Neural cell (in vitro differentiated cells): ENCODE results near the gene DNAJC28. TPM values are rescaled to one million over a fixed set of nuclear protein-coding genes. Genes with fewer than 3 reads are reported as not detected.

Experiments used
- H2AFZ ChIP-seq: fragments of 200-600, 300-800 bp; sonication (generic), shearing (Covaris generic); 2 replicates; pipeline ENCODE4 v1.6.0; 2014; ENCODE audit warnings: low read depth, mild to moderate bottlenecking, antibody characterized with exemption, low read length, moderate library complexity
- H3F3A ChIP-seq: fragments of 200-600 bp; shearing (Covaris generic); 2 replicates; pipeline ENCODE4 v1.6.1; 2016; ENCODE audit warnings: mild to moderate bottlenecking, moderate library complexity, mixed read lengths, antibody characterized with exemption, low read length; ENCODE audit not compliant: insufficient read depth, poor library complexity, severe bottlenecking
- H3K27ac ChIP-seq: fragments of 200-600, 300-800 bp; sonication (generic), shearing (Covaris generic); 2 replicates; pipeline ENCODE4 v1.5.1; 2014; ENCODE audit warnings: mild to moderate bottlenecking, low read length, moderate library complexity
- H3K27me3 ChIP-seq: fragments of 300-800, 200-600 bp; sonication (generic), shearing (Covaris generic); 2 replicates; pipeline ENCODE4 v1.6.0; 2014; ENCODE audit warnings: mild to moderate bottlenecking, low read depth, low read length, moderate library complexity; ENCODE audit not compliant: insufficient read depth
- H3K36me3 ChIP-seq: fragments of 300-800, 200-600 bp; sonication (generic), shearing (Covaris generic); 2 replicates; pipeline ENCODE4 v1.5.1; 2014; ENCODE audit warnings: mild to moderate bottlenecking, antibody characterized with exemption, low read length, moderate library complexity; ENCODE audit not compliant: insufficient read depth
- H3K4me2 ChIP-seq: fragments of 300-800, 200-600 bp; sonication (generic), shearing (Covaris generic); 2 replicates; pipeline ENCODE4 v1.6.0; 2014; ENCODE audit warnings: mild to moderate bottlenecking, low read length
- H3K4me3 ChIP-seq: fragments of 300-800, 200-600 bp; sonication (generic), shearing (Covaris generic); 2 replicates; pipeline ENCODE4 v1.5.1; 2014; ENCODE audit warnings: mild to moderate bottlenecking, low read length, moderate library complexity
- H3K79me2 ChIP-seq: fragments of 200-600 bp; shearing (Covaris generic); replicated peaks from 2 replicates; pipeline ENCODE4 v1.6.0; 2014; ENCODE audit warnings: mild to moderate bottlenecking, low read length, moderate library complexity; ENCODE audit not compliant: insufficient read depth
- H3K9ac ChIP-seq: fragments of 300-800, 200-600 bp; sonication (generic), shearing (Covaris generic); 2 replicates; pipeline ENCODE4 v1.6.1; 2016; ENCODE audit warnings: mild to moderate bottlenecking, low read length, mixed read lengths
- H3K9me2 ChIP-seq: fragments of 200-600 bp; shearing (Covaris generic); 2 replicates; pipeline ENCODE4 v1.6.1; 2016; ENCODE audit warnings: mild to moderate bottlenecking, low read length, mixed read lengths; ENCODE audit not compliant: insufficient read depth
- H3K9me3 ChIP-seq: fragments of 200-600, 300-800 bp; sonication (generic), shearing (Covaris generic); 2 replicates; pipeline ENCODE4 v1.6.1; 2016; ENCODE audit warnings: mild to moderate bottlenecking, mixed run types, low read length, moderate library complexity, mixed read lengths
- H4K20me1 ChIP-seq: fragments of 200-600 bp; shearing (Covaris generic); 2 replicates; pipeline ENCODE4 v1.6.1; 2016; ENCODE audit warnings: mild to moderate bottlenecking, mixed run types; ENCODE audit not compliant: insufficient read depth
- CTCF ChIP-seq: fragments of 450-650 bp; IDR thresholded peaks from 2 replicates; pipeline ENCODE4 v1.5.1; 2014; ENCODE audit warnings: antibody characterized with exemption, mild to moderate bottlenecking, moderate library complexity; ENCODE audit not compliant: poor library complexity, severe bottlenecking
- EP300 ChIP-seq: fragments of 450-650 bp; conservative IDR thresholded peaks from 2 replicates; pipeline ENCODE4 v1.6.1; 2014; ENCODE audit warnings: antibody characterized with exemption, mild to moderate bottlenecking, moderate library complexity; ENCODE audit not compliant: poor library complexity, severe bottlenecking
- EZH2 ChIP-seq: fragments of 200-600, 300-800 bp; shearing (Covaris generic), sonication (generic); IDR thresholded peaks from 2 replicates; pipeline ENCODE4 v1.6.1; 2014; ENCODE audit warnings: antibody characterized with exemption, low read length, borderline replicate concordance, mild to moderate bottlenecking; ENCODE audit not compliant: insufficient read depth, poor library complexity, severe bottlenecking
- MXI1 ChIP-seq: fragments of 450-650 bp; conservative IDR thresholded peaks from 2 replicates; pipeline ENCODE4 v1.6.1; 2014; ENCODE audit warnings: antibody characterized with exemption, mild to moderate bottlenecking; ENCODE audit not compliant: poor library complexity, severe bottlenecking
- POLR2AphosphoS5 ChIP-seq: IDR thresholded peaks from 2 replicates; pipeline ENCODE4 v1.6.1; 2012
- RAD21 ChIP-seq: fragments of 450-650 bp; conservative IDR thresholded peaks from 2 replicates; pipeline ENCODE4 v1.6.1; 2014; ENCODE audit warnings: antibody characterized with exemption, mild to moderate bottlenecking, moderate library complexity
- SMC3 ChIP-seq: fragments of 450-650 bp; conservative IDR thresholded peaks from 2 replicates; pipeline ENCODE4 v1.6.1; 2014; ENCODE audit warnings: antibody characterized with exemption, mild to moderate bottlenecking, moderate library complexity; ENCODE audit not compliant: poor library complexity
- TAF1 ChIP-seq: IDR thresholded peaks from 2 replicates; pipeline ENCODE4 v1.6.1; 2012; ENCODE audit warnings: low read depth
- polyA plus RNA-seq: library from polyadenylated mRNA; depleted of rRNA; stranded (reverse); fragments of >200 nt; gene quantifications from 2 replicates; pipeline ENCODE4 v1.2.3, GENCODE V29; 2014
- TF ChIP-seq, protein P1 (sequence below): IDR thresholded peaks from 2 replicates; pipeline ENCODE4 v1.6.1; 2012; ENCODE audit warnings: borderline replicate concordance

Gene DNAJC28
- polyA plus RNA-seq, 1 donor from 2014 or later, result 5.5 TPM

- TF ChIP-seq EZH2 (no peak), TAF1 (no peak), MXI1 (no peak), SMC3 (no peak), POLR2AphosphoS5 (no peak), CTCF (no peak), EP300 (no peak), RAD21 (no peak)
- TF ChIP-seq, protein P1, sequence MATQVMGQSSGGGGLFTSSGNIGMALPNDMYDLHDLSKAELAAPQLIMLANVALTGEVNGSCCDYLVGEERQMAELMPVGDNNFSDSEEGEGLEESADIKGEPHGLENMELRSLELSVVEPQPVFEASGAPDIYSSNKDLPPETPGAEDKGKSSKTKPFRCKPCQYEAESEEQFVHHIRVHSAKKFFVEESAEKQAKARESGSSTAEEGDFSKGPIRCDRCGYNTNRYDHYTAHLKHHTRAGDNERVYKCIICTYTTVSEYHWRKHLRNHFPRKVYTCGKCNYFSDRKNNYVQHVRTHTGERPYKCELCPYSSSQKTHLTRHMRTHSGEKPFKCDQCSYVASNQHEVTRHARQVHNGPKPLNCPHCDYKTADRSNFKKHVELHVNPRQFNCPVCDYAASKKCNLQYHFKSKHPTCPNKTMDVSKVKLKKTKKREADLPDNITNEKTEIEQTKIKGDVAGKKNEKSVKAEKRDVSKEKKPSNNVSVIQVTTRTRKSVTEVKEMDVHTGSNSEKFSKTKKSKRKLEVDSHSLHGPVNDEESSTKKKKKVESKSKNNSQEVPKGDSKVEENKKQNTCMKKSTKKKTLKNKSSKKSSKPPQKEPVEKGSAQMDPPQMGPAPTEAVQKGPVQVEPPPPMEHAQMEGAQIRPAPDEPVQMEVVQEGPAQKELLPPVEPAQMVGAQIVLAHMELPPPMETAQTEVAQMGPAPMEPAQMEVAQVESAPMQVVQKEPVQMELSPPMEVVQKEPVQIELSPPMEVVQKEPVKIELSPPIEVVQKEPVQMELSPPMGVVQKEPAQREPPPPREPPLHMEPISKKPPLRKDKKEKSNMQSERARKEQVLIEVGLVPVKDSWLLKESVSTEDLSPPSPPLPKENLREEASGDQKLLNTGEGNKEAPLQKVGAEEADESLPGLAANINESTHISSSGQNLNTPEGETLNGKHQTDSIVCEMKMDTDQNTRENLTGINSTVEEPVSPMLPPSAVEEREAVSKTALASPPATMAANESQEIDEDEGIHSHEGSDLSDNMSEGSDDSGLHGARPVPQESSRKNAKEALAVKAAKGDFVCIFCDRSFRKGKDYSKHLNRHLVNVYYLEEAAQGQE, result no peak
- no peaks in the 10 kb centered on the region for H3K79me2 ChIP-seq
Measured at GRCh38 chr21:33488936-33489335, 2.6 kb downstream of the DNAJC28 start.

GRCh38 chr21:33487996-33488395 is 3.5 kb downstream of the DNAJC28 start:
- H3K9me3 ChIP-seq, result no peaks in the 10 kb centered on the region
- no peak overlapping the region for H3K4me3 ChIP-seq
- H4K20me1 ChIP-seq, result no peaks in the 10 kb centered on the region
- no peak overlapping the region for H3K4me2 ChIP-seq
- TF ChIP-seq MXI1, result no peak
- TF ChIP-seq TAF1, result no peak
- TF ChIP-seq EZH2, result no peak
- no peak for TF ChIP-seq CTCF
- no peak for TF ChIP-seq EP300
- TF ChIP-seq, protein P1, result no peak
- TF ChIP-seq POLR2AphosphoS5, result no peak
- no peak for TF ChIP-seq RAD21
- no peak for TF ChIP-seq SMC3
- H3K27me3 ChIP-seq, result no peaks in the 10 kb centered on the region
- no peak overlapping the region for H3K27ac ChIP-seq
- no peak overlapping the region for H3K9ac ChIP-seq
- no peaks in the 10 kb centered on the region for H3K9me2 ChIP-seq
- no peaks in the 10 kb centered on the region for H3K36me3 ChIP-seq
- no peak overlapping the region for H2AFZ ChIP-seq
- no peaks in the 10 kb centered on the region for H3F3A ChIP-seq
- H3K79me2 ChIP-seq, result no peaks in the 10 kb centered on the region

More at GRCh38 chr21:33488936-33489335, 2.6 kb downstream of the DNAJC28 start:
- H3K27me3 ChIP-seq, result no peaks in the 10 kb centered on the region
- H4K20me1 ChIP-seq, result no peaks in the 10 kb centered on the region
- H2AFZ ChIP-seq, result no peak overlapping the region
- no peak overlapping the region for H3K27ac ChIP-seq
- no peak overlapping the region for H3K4me3 ChIP-seq
- H3K9me3 ChIP-seq, result no peaks in the 10 kb centered on the region
- no peak overlapping the region for H3K9ac ChIP-seq
- H3K4me2 ChIP-seq, result no peak overlapping the region
- H3F3A ChIP-seq, result no peaks in the 10 kb centered on the region
- no peaks in the 10 kb centered on the region for H3K36me3 ChIP-seq
- no peaks in the 10 kb centered on the region for H3K9me2 ChIP-seq
